ENCODE data around the gene GPR65.

- TF ChIP-seq POLR2A (conservative IDR thresholded peaks at IDR 0.05) (no peak), GABPA (tag; conservative IDR thresholded peaks at IDR 0.05; ENCODE audit: low read depth) (no peak), TAF1 (IDR thresholded peaks at IDR 0.05; ENCODE audit: control insufficient read depth, extremely low read depth, insufficient read depth, low read length, severe bottlenecking) (no peak), ZNF274 (IDR thresholded peaks at IDR 0.05; ENCODE audit: borderline replicate concordance, low read depth, low read length) (no peak)
Measured at GRCh38 chr14:87960013-87960787, 44.7 kb upstream of the GPR65 start.

Measured in K562 (cell line).